Activated CD4-positive, alpha-beta T cell treated with anti-CD3 and anti-CD28 coated beads for 36 hours (primary cell): ENCODE data around the gene SOX18. TPM values are rescaled to one million over a fixed set of nuclear protein-coding genes. Genes with fewer than 3 reads are reported as not detected.

Experiments
- microRNA-seq: library from miRNA; unstranded; fragments of <30 nt; microRNA quantifications from one replicate; pipeline ENCODE4 v1.2.0, GENCODE V29; 2021; ENCODE audit warnings: borderline replicate concordance
- total RNA-seq, 2 experiments: library from RNA; stranded (reverse); gene quantifications; one replicate each; pipeline ENCODE4 v1.2.3, GENCODE V29; 2021

The SOX18 gene
- total RNA-seq, 2 experiments from 2014 or later = not detected

Small RNAs within 50 kb of the gene (microRNA-seq; reads per million reads assigned to microRNA genes)
- gene MIR6813 = 4.9 reads per million, percentile 13 among the genes with 10 or more reads in this experiment

Other genes with a start within 250 kb of the SOX18 start
- 1 to 10 TPM in 1 of 2 experiments, under 1 TPM in 1; 0.88 to 1.3 TPM for gene ZBTB46, start 218.4 kb downstream of the SOX18 start, total RNA-seq
- under 1 TPM; 0.11 to 0.16 TPM for gene ABHD16B, start 188.1 kb downstream of the SOX18 start, total RNA-seq
- gene TPD52L2, start 184.4 kb downstream of the SOX18 start, total RNA-seq = 10 to 100 TPM; 54.0 to 56.3 TPM
- gene DNAJC5, start 154.5 kb downstream of the SOX18 start, total RNA-seq = 10 to 100 TPM; 30.1 to 34.3 TPM
- gene UCKL1, start 93.2 kb downstream of the SOX18 start, total RNA-seq = 10 to 100 TPM; 28.3 to 32.2 TPM
- gene ZNF512B, start 79.7 kb downstream of the SOX18 start, total RNA-seq = 10 to 100 TPM; 12.6 to 13.1 TPM
- gene SAMD10, start 70.0 kb downstream of the SOX18 start, total RNA-seq = 10 to 100 TPM; 25.4 to 30.7 TPM
- 10 to 100 TPM; 60.5 to 67.0 TPM for gene PRPF6, start 68.5 kb downstream of the SOX18 start, total RNA-seq
- gene C20orf204, start 13.5 kb downstream of the SOX18 start, total RNA-seq = 1 to 10 TPM; 2.3 to 3.3 TPM
- 10 to 100 TPM; 40.6 to 50.0 TPM for gene TCEA2, start 13.6 kb upstream of the SOX18 start, total RNA-seq
- 10 to 100 TPM; 39.6 to 40.2 TPM for gene RGS19, start 29.9 kb upstream of the SOX18 start, total RNA-seq
- gene OPRL1, start 30.4 kb upstream of the SOX18 start, total RNA-seq = under 1 TPM; 0.42 to 0.50 TPM
- gene LKAAEAR1, start 34.8 kb upstream of the SOX18 start, total RNA-seq = under 1 TPM; 0.30 to 0.46 TPM
- gene NPBWR2, start 57.9 kb upstream of the SOX18 start, total RNA-seq = not detected
- under 1 TPM; 0.12 to 0.14 TPM for gene MYT1, start 114.8 kb upstream of the SOX18 start, total RNA-seq
- 10 to 100 TPM; 32.7 to 37.8 TPM for gene PCMTD2, start 206.1 kb upstream of the SOX18 start, total RNA-seq